ENCODE results near the gene METAP2.

Gene METAP2

GRCh38 chr12:95515197-95515596 lies 41.2 kb downstream of the METAP2 start:
- DNase-seq (ENCODE audit: low spot score) = no peak
- no peak for TF ChIP-seq CTCF (IDR thresholded peaks at IDR 0.05; ENCODE audit: extremely low read depth, missing control alignments)

GRCh38 chr12:95516757-95517156 lies 42.8 kb downstream of the METAP2 start:
- no peak for DNase-seq (ENCODE audit: low spot score)
- TF ChIP-seq CTCF (IDR thresholded peaks at IDR 0.05; ENCODE audit: extremely low read depth, missing control alignments) = no peak

GRCh38 chr12:95517246-95517645 lies 43.3 kb downstream of the METAP2 start:
- no peak for TF ChIP-seq CTCF (IDR thresholded peaks at IDR 0.05; ENCODE audit: extremely low read depth, missing control alignments)
- no peak for DNase-seq (ENCODE audit: low spot score)

GRCh38 chr12:95518944-95519343 lies 45.0 kb downstream of the METAP2 start:
- no peak for TF ChIP-seq CTCF (IDR thresholded peaks at IDR 0.05; ENCODE audit: extremely low read depth, missing control alignments)
- DNase-seq (ENCODE audit: low spot score) = no peak

- TF ChIP-seq CTCF (IDR thresholded peaks at IDR 0.05; ENCODE audit: extremely low read depth, missing control alignments) = no peak
- DNase-seq (ENCODE audit: low spot score) = no peak
These were observed 46.9 kb downstream of the METAP2 start for GRCh38 chr12:95520816-95521215.

- no peak for DNase-seq (ENCODE audit: low spot score)
- no peak for TF ChIP-seq CTCF (IDR thresholded peaks at IDR 0.05; ENCODE audit: extremely low read depth, missing control alignments)
These were observed 48.7 kb downstream of the METAP2 start for GRCh38 chr12:95522692-95523091.

- TF ChIP-seq CTCF (IDR thresholded peaks at IDR 0.05; ENCODE audit: extremely low read depth, missing control alignments) = no peak
- no peak for DNase-seq (ENCODE audit: low spot score)
These were observed 54.5 kb downstream of the METAP2 start for GRCh38 chr12:95528431-95528830.

All from GM20000 (cell line).